ENCODE results near the gene LAMA4.
"Not testable (repeated sequence)": the region's sequence is repeated elsewhere in the genome, so short reads cannot be mapped to it uniquely, and the experiment has no call there.

The LAMA4 gene

DNA sequence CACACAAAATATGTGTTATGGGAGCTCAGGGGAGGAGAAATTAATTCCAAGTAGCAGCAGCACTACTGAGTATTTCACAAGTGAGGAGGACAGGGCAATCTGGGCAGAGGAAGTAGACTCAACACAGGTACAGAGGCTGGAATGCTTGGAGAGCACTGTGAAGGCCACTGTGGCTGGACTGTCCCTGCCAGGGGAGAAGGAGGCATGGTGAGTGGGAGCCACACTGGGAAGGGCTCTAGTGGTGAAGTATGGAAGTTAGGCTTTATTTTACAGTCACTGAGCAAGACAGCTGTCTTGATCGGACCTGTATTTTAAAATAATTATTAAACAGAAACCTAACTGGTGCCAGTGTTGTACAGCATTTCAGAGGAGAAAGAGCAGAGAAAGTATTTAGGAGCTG lies 138.1 kb downstream of the LAMA4 start:
- no peak overlapping the region for H3K4me3 ChIP-seq (ENCODE audit: low read length)
- TF ChIP-seq, protein P1, sequence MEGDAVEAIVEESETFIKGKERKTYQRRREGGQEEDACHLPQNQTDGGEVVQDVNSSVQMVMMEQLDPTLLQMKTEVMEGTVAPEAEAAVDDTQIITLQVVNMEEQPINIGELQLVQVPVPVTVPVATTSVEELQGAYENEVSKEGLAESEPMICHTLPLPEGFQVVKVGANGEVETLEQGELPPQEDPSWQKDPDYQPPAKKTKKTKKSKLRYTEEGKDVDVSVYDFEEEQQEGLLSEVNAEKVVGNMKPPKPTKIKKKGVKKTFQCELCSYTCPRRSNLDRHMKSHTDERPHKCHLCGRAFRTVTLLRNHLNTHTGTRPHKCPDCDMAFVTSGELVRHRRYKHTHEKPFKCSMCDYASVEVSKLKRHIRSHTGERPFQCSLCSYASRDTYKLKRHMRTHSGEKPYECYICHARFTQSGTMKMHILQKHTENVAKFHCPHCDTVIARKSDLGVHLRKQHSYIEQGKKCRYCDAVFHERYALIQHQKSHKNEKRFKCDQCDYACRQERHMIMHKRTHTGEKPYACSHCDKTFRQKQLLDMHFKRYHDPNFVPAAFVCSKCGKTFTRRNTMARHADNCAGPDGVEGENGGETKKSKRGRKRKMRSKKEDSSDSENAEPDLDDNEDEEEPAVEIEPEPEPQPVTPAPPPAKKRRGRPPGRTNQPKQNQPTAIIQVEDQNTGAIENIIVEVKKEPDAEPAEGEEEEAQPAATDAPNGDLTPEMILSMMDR (conservative IDR thresholded peaks at IDR 0.05; ENCODE audit: low read length): no peak
- no peak for DNase-seq (ENCODE audit: low read depth)

DNA sequence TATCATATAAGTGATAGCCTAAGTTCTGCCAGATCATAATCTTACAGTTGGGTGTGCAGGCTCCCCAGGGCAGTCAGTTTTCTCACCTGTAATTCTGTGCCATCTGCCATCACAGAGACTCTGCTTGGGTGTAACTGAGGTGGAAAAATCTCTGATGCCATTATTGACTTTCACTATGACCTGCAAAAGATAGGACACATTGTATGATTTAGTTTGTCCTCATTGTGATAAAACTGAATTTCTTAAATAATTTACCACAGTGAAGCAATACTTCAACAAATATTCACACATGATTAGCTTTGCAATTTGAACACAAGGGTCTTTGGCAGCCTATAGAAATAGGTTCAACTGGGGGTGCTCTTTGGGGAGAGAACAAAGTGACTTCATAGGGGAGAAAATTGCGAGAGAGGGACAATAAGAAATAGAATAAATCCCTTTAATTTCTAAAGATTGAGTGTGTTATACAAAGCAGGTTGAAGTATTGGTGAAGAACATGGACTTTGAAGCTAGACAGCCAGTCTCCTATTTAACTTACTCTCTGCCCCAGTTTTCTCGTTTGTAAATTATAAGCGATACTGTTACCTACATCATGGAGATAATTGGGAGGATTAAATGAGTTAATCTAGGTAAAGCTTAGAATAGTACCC lies 139.7 kb downstream of the LAMA4 start:
- TF ChIP-seq, protein P1 (conservative IDR thresholded peaks at IDR 0.05; ENCODE audit: low read length): no peak
- no peak overlapping the region for H3K4me3 ChIP-seq (ENCODE audit: low read length)

DNA sequence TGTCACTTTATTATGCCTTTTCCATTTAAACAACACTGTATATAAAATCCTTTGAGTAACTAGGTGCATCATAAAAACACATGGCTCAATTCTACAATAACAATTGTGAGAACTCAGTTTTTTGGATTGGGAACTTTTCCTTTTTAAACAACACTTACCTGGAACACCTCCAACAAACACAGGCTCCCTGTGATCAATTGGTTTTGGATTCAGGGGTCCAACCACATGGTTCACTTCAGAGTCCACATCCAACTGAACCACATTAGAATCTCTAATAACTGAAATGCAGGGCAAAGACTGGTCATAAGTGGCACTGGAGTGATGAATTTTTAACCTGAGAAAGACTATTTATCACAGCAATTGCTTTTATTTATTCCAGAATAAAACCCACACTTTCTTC lies 140.4 kb downstream of the LAMA4 start:
- DNase-seq (ENCODE audit: low read depth): no peak
- H3K4me3 ChIP-seq (ENCODE audit: low read length): no peak overlapping the region
- TF ChIP-seq, protein P1 (conservative IDR thresholded peaks at IDR 0.05; ENCODE audit: low read length): no peak

More for the DNA sequence above, 139.7 kb downstream of the LAMA4 start:
- DNase-seq (ENCODE audit: low read depth): no peak

DNA sequence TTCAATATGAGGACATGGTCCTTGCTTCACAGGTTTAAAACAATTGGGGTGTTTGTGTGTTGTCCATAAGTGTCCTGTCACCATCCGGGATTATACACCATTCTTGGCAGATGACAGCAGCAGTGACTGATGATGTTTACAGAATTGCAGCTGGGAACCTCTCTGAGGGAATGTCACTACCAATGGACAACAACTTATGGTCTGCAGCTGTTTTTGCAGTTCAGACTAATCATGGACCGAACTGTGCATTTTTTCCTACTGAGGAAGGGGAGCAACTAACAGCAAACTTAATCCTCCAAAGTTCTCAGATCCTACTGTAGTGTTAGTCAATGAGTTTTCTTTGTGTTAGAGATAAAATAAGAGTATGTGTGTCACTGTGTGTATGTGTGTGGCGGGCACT lies 140.9 kb downstream of the LAMA4 start:
- H3K4me3 ChIP-seq (ENCODE audit: low read length): no peak overlapping the region
- TF ChIP-seq, protein P1 (conservative IDR thresholded peaks at IDR 0.05; ENCODE audit: low read length): no peak
- peak; percentile 4 for DNase-seq (ENCODE audit: low read depth)

DNA sequence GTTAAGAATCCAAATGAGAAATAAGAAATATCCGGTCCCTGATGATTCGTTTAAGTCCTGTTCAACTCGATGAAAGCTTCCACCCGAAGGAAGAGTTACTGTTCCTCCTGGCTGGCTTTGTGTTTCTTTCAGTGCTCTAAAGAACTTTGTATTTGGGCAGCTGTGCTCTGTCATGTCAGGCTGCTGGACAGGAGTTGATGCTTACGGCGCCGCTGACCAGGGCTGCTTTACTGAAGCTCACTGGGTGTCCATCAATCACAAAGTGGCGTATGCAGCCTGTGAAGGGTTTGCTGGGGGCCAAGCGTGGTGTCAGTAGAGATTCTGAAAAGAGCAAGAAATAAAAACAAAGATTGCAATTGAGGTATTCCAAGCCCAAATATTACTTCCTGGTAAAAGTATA lies 145.1 kb downstream of the LAMA4 start:
- H3K4me3 ChIP-seq (ENCODE audit: low read length): no peak overlapping the region
- TF ChIP-seq, protein P1 (conservative IDR thresholded peaks at IDR 0.05; ENCODE audit: low read length): no peak
- DNase-seq (ENCODE audit: low read depth): no peak

DNA sequence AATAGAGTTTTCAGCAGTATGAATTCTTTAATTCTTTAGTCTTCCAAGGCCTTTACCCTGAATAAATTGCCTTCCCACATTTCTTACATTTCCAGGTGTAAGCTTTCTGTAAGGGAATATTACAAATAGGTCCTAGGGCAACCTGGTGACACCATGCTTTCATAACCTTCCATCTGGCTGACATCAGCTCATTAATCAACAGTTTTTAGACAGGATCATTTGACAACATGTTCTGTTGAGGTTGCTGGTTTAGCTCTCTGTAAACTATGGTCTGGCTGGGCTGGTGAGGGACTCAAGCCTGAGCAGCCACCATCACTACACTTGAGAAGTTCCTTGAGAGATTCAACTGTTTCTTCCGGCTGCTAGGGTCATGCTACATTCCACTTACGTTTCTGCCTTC lies 147.8 kb downstream of the LAMA4 start:
- no peak for DNase-seq (ENCODE audit: low read depth)
- H3K4me3 ChIP-seq (ENCODE audit: low read length): no peak overlapping the region
- TF ChIP-seq, protein P1 (conservative IDR thresholded peaks at IDR 0.05; ENCODE audit: low read length): no peak

DNA sequence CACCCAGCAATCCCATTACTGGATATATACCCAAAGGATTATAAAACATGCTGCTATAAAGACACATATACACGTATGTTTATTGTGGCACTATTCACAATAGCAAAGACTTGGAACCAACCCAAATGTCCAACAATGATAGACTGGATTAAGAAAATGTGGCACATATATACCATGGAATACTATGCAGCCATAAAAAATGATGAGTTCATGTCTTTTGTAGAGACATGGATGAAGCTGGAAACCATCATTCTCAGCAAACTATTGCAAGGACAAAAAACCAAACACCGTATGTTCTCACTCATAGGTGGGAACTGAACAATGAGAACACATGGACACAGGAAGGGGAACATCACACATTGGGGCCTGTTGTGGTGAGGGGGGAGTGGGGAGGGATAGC lies 148.3 kb downstream of the LAMA4 start:
- not testable (repeated sequence) for H3K4me3 ChIP-seq (ENCODE audit: low read length); DNase-seq (ENCODE audit: low read depth)

DNA sequence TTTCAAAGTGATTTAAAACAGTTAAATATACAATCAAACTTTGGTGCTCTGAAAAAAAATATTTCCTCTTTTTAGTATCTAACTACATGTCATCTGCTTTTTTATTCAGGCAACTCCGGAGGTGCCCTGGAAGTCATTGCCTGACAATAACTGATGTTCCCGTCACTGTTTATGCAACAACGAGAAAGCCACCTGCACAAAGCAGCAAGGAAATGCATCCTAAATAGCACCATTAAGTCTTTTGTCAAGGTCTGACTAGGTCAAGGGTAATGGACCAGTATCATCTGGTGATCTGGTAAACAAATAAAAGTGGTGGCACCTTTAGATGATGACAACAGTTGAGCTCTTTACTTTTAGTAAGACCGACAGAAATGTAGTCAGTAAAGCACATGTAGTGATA lies 153.8 kb downstream of the LAMA4 start:
- H3K4me3 ChIP-seq (ENCODE audit: low read length): no peak overlapping the region
- DNase-seq (ENCODE audit: low read depth): no peak

More for the DNA sequence above, 153.8 kb downstream of the LAMA4 start:
- TF ChIP-seq, protein P1 (conservative IDR thresholded peaks at IDR 0.05; ENCODE audit: low read length): no peak

Measured in AG10803 (cell line).